Lung microvascular endothelial cell (primary cell): ENCODE data around the gene MARVELD1. TPM values are rescaled to one million over a fixed set of nuclear protein-coding genes. Genes with fewer than 3 reads are reported as not detected.
"Not testable (repeated sequence)": the region's sequence is repeated elsewhere in the genome, so short reads cannot be mapped to it uniquely, and the experiment has no call there.

ENCODE experiments used
- DNase-seq, 2 donors: peaks; one replicate each; pipeline versions ENCODE4 v3.0.0 to v3.0.0-alpha.2; 2010; ENCODE audit warnings: low read depth in 2 of 2
- total RNA-seq: library from RNA; depleted of rRNA; stranded (reverse); fragments of >200 nt; gene quantifications from 2 replicates; pipeline ENCODE4 v1.2.1, GENCODE V29; 2014

Gene MARVELD1
- total RNA-seq, 1 donor from 2014 or later = 11.5 TPM

GRCh38 chr10:97690133-97690532 is 23.4 kb upstream of the MARVELD1 start:
- DNase-seq = no peak

GRCh38 chr10:97698072-97698655 is 15.4 kb upstream of the MARVELD1 start:
- not testable (repeated sequence) for DNase-seq

GRCh38 chr10:97701438-97702069 is 12.0 kb upstream of the MARVELD1 start:
- peak; percentile 71 to 78 for DNase-seq

- no peak for DNase-seq
These were observed 10.0 kb upstream of the MARVELD1 start for GRCh38 chr10:97703398-97704067.

- DNase-seq = no peak
These were observed 9.2 kb upstream of the MARVELD1 start for GRCh38 chr10:97704341-97704740.

GRCh38 chr10:97705006-97705670 is 8.4 kb upstream of the MARVELD1 start:
- DNase-seq = no peak

GRCh38 chr10:97707134-97707861 is 6.2 kb upstream of the MARVELD1 start:
- DNase-seq = no peak

- DNase-seq = no peak
These were observed 5.4 kb upstream of the MARVELD1 start for GRCh38 chr10:97708167-97708566.

- peak; percentile 66 to 71 for DNase-seq
These were observed 4.3 kb upstream of the MARVELD1 start for GRCh38 chr10:97708976-97709946.

- no peak for DNase-seq
These were observed 1.6 kb upstream of the MARVELD1 start for GRCh38 chr10:97711640-97712572.

GRCh38 chr10:97713826-97714400 is 383 bp downstream of the MARVELD1 start:
- DNase-seq = peak; percentile 82 to 83

GRCh38 chr10:97714401-97715258 is 1.1 kb downstream of the MARVELD1 start:
- peak; percentile 46 to 71 for DNase-seq

GRCh38 chr10:97715259-97715874 is 1.8 kb downstream of the MARVELD1 start:
- DNase-seq = peak in 1 of 2 donors; percentile 16

GRCh38 chr10:97717627-97718026 is 4.1 kb downstream of the MARVELD1 start:
- no peak for DNase-seq

- DNase-seq = no peak
These were observed 4.6 kb downstream of the MARVELD1 start for GRCh38 chr10:97718178-97718577.

- DNase-seq = peak in 1 of 2 donors; percentile 77
These were observed 5.2 kb downstream of the MARVELD1 start for GRCh38 chr10:97718659-97719142.

- DNase-seq = no peak
These were observed 6.1 kb downstream of the MARVELD1 start for GRCh38 chr10:97719602-97720001.
